K562 (cell line): Measurements from ENCODE around the gene PKP1. TPM values are rescaled to one million over a fixed set of nuclear protein-coding genes. Genes with fewer than 3 reads are reported as not detected.

ENCODE experiments used
- ATAC-seq: fragments of 200-7000 bp; cut with Tn5 transposase; 3 replicates; pipeline ENCODE4 v1.9.1; 2020; ENCODE audit warnings: moderate library complexity
- BruUV-seq: library from RNA; stranded (reverse); fragments of 400-500 nt; replicated peaks from 2 replicates; lab custom pipeline; 2021; lab: Mats Ljungman, UMichigan
- CTCF ChIA-PET: fragments of 300-600 bp; formaldehyde crosslinking; extraction: SDS; loops from one replicate; lab custom pipeline; 2021; ENCODE audit warnings: low intra/inter-chr PET ratio; lab: Yijun Ruan, JAX
- POLR2A ChIA-PET: fragments of 300-600, 350-650 bp; sonication (Branson Sonifier 250); formaldehyde crosslinking; extraction: SDS; loops from one replicate; lab custom pipeline; 2021; ENCODE audit warnings: antibody characterized with exemption, inconsistent platforms; lab: Yijun Ruan, JAX
- DNase-seq, 4 experiments: peaks; one replicate each; pipeline versions ENCODE4 v3.0.0 to v3.0.0-alpha.2; 2011 to 2018; ENCODE audit warnings: low spot score in 3 of 4, mixed read lengths in 3 of 4; ENCODE audit errors: extremely low read depth in 1 of 4
- FAIRE-seq: peaks from 2 replicates; lab custom pipeline; 2011; peaks lifted over from hg19 to GRCh38; lab: Jason Lieb, UNC
- H2AFZ ChIP-seq: 2 replicates; pipeline ENCODE4 v1.6.0; 2011; ENCODE audit warnings: low read depth, low read length, control low read depth, inconsistent platforms
- H3K27ac ChIP-seq: fragments of 200-600 bp; 3 replicates; pipeline ENCODE4 v1.8.0; 2011; ENCODE audit warnings: low read depth, mild to moderate bottlenecking, control low read depth, inconsistent platforms, low read length, moderate library complexity, mixed read lengths; ENCODE audit errors: extremely low read depth
- H3K27me3 ChIP-seq, 2 experiments: fragments of 300-600 bp in 1 of 2; 2 replicates in 1 of 2; 3 replicates in 1 of 2; pipeline versions ENCODE4 v1.6.0 to v1.8.0; 2011; ENCODE audit warnings: inconsistent platforms in 2 of 2, low read length in 2 of 2, mild to moderate bottlenecking in 1 of 2, mixed read lengths in 1 of 2, moderate library complexity in 1 of 2; ENCODE audit not compliant: control insufficient read depth in 2 of 2, insufficient read depth in 2 of 2
- H3K36me3 ChIP-seq: fragments of 300-600 bp; 3 replicates; pipeline ENCODE4 v1.8.0; 2011; ENCODE audit warnings: mild to moderate bottlenecking, low read length, inconsistent platforms; ENCODE audit not compliant: control insufficient read depth, insufficient read depth
- H3K4me1 ChIP-seq, 2 experiments: fragments of 200-600 bp in 1 of 2; replicated peaks in 1 of 2; 2 replicates in 1 of 2; 3 replicates in 1 of 2; pipeline versions ENCODE4 v1.5.1 to v1.8.0; 2011; ENCODE audit warnings: inconsistent platforms in 2 of 2, low read length in 2 of 2, mild to moderate bottlenecking in 1 of 2, mixed read lengths in 1 of 2, moderate library complexity in 1 of 2; ENCODE audit not compliant: control insufficient read depth in 2 of 2, insufficient read depth in 2 of 2
- H3K4me2 ChIP-seq: 2 replicates; pipeline ENCODE4 v1.6.1; 2011; ENCODE audit warnings: low read length, control low read depth, inconsistent platforms, mixed read lengths; ENCODE audit not compliant: insufficient read depth
- H3K4me3 ChIP-seq: fragments of 200-600 bp; sonication (generic), shearing (Covaris generic); 2 replicates; pipeline ENCODE4 v1.5.1; 2016; ENCODE audit warnings: control low read depth, inconsistent platforms
- H3K79me2 ChIP-seq: fragments of 200-600 bp; 3 replicates; pipeline ENCODE4 v1.8.0; 2011; ENCODE audit warnings: low read length, inconsistent platforms; ENCODE audit not compliant: control insufficient read depth, insufficient read depth
- H3K9ac ChIP-seq, 2 experiments: 2 replicates each; pipeline versions ENCODE4 v1.6.0 to v1.6.1; 2011; ENCODE audit warnings: low read depth in 2 of 2, low read length in 2 of 2, control low read depth in 1 of 2, inconsistent platforms in 1 of 2, mild to moderate bottlenecking in 1 of 2, mixed read lengths in 1 of 2; ENCODE audit not compliant: insufficient read depth in 1 of 2
- H3K9me1 ChIP-seq: one replicate; pipeline ENCODE4 v1.6.0; 2011; ENCODE audit warnings: inconsistent platforms, mild to moderate bottlenecking, low read length, moderate library complexity; ENCODE audit not compliant: control insufficient read depth, insufficient read depth
- H3K9me3 ChIP-seq: replicated peaks from 2 replicates; pipeline ENCODE4 v1.5.1; 2011; ENCODE audit warnings: low read depth, low read length, inconsistent platforms; ENCODE audit not compliant: control insufficient read depth, insufficient read depth
- H4K20me1 ChIP-seq: replicated peaks from 2 replicates; pipeline ENCODE4 v1.6.1; 2011; ENCODE audit warnings: low read length, inconsistent platforms, mixed read lengths; ENCODE audit not compliant: control insufficient read depth, insufficient read depth
- EP300 ChIP-seq: IDR thresholded peaks from 2 replicates; pipeline ENCODE4 v1.6.1; 2012; ENCODE audit warnings: low read length, improper control_type of control experiment
- HNRNPL ChIP-seq: fragments of 200-400 bp; formaldehyde crosslinking; IDR thresholded peaks from 2 replicates; pipeline ENCODE4 v1.6.1; 2017; ENCODE audit warnings: low read depth, mild to moderate bottlenecking, low read length
- MTF1 ChIP-seq: fragments of 250-450 bp; sonication (Bioruptor Pico); IDR thresholded peaks from 2 replicates; pipeline ENCODE4 v1.9.0; 2021; ENCODE audit warnings: moderate library complexity, mild to moderate bottlenecking, inconsistent platforms, borderline replicate concordance
- SAFB ChIP-seq: fragments of 200-400 bp; formaldehyde crosslinking; IDR thresholded peaks from 2 replicates; pipeline ENCODE4 v1.6.1; 2017; ENCODE audit warnings: low read depth, low read length, borderline replicate concordance
- ZNF197 ChIP-seq: fragments of 200-800 bp; sonication (Bioruptor generic); IDR thresholded peaks from 2 replicates; pipeline ENCODE4 v1.6.1; 2016; ENCODE audit warnings: low read depth, missing genetic modification characterization, missing compliant biosample characterization
- ZNF354B ChIP-seq: fragments of 250-450 bp; sonication (Bioruptor Pico); IDR thresholded peaks from 2 replicates; pipeline ENCODE4 v1.4.0; 2020
- ZNF57 ChIP-seq: fragments of 450-650 bp; formaldehyde crosslinking; IDR thresholded peaks from 2 replicates; pipeline ENCODE4 v1.4.0; 2020; ENCODE audit warnings: mild to moderate bottlenecking, moderate library complexity
- WGBS: fragments of 100-300 bp; shearing (Covaris generic); methylation state at CpG from one replicate; pipeline ENCODE4 v1.1.6; 2016; ENCODE audit warnings: low coverage, mixed read lengths; ENCODE audit not compliant: insufficient coverage; ENCODE audit errors: missing lambda C conversion rate; 5-methylcytosine and 5-hydroxymethylcytosine counted together
- in situ Hi-C: fragments of 300-500 bp; cut with MboI; formaldehyde crosslinking; loops from 4 replicates; pipeline ENCODE4 v1.15.0; 2018; ENCODE audit warnings: inconsistent platforms, mixed read lengths
- intact Hi-C: fragments of 100-400 bp; cut with micrococcal nuclease; formaldehyde crosslinking; loops from 2 replicates; pipeline ENCODE4 v1.14.2; 2022
- polyA plus RNA-seq, 8 experiments: library from polyadenylated mRNA; depleted of rRNA in 4 of 8; stranded (reverse) in 5 of 8; unstranded in 3 of 8; fragments of >200 nt; fragmentation: Nextera tagmentation in 2 of 8; fragmentation: Illumina TruSeq in 1 of 8; extraction: Ambion mirVana in 2 of 8; extraction: Trizol in 1 of 8; gene quantifications; 2 replicates each; pipeline versions ENCODE4 v1.2.1 to v1.2.3, GENCODE V29; 2011 to 2014; ENCODE audit warnings: inconsistent platforms in 1 of 8, missing spikeins in 1 of 8
- total RNA-seq, 7 experiments: library from RNA; depleted of rRNA in 6 of 7; stranded (reverse); fragments of >200 nt in 6 of 7; fragmentation: Illumina TruSeq in 2 of 7; extraction: Trizol in 2 of 7; gene quantifications; 2 replicates each; pipeline versions ENCODE4 v1.2.1 to v1.2.3, GENCODE V29; 2011 to 2021; ENCODE audit warnings: low replicate concordance in 1 of 7
- TF ChIP-seq, protein P1 (sequence below): fragments of 450-650 bp; formaldehyde crosslinking; conservative IDR thresholded peaks from 2 replicates; pipeline ENCODE4 v1.4.0; 2022; ENCODE audit warnings: mild to moderate bottlenecking, missing genetic modification characterization
- TF ChIP-seq, protein P2 (sequence below): fragments of 200-400 bp; formaldehyde crosslinking; IDR thresholded peaks from 2 replicates; pipeline ENCODE4 v1.6.1; 2017; ENCODE audit warnings: mild to moderate bottlenecking, low read depth, low read length, moderate library complexity
- TF ChIP-seq, protein P3 (sequence below): sonication (generic); formaldehyde crosslinking; IDR thresholded peaks from 2 replicates; pipeline ENCODE4 v1.5.0; 2020; ENCODE audit warnings: missing genetic modification reagents

Gene PKP1
- total and polyA plus RNA-seq, 9 of the 15 experiments (the other 6 are each of a cell fraction or from before 2014, with no cell fraction given), result not detected

- FAIRE-seq, result no peak
- Histone ChIP-seq H3K9me3 (no peaks in the 10 kb centered on the region), H3K4me2 (no peak overlapping the region), H3K4me1 (no peaks in the 10 kb centered on the region), H2AFZ (no peak overlapping the region), H3K9ac (no peak overlapping the region), H3K9me1 (no peaks in the 10 kb centered on the region), H3K27me3 (peaks cover 0 to 37% of the 10 kb centered on the region in 2 experiments; a peak in 2 of 5 replicates), H4K20me1 (peaks cover 24% of the 10 kb centered on the region), H3K4me3 (no peak overlapping the region), H3K79me2 (no peaks in the 10 kb centered on the region), H3K36me3 (no peaks in the 10 kb centered on the region), H3K27ac (no peak overlapping the region)
- POLR2A ChIA-PET, result no interaction called here
- in situ Hi-C loops (no loop called here), intact Hi-C loops (no loop called here)
- CTCF ChIA-PET, result interaction anchor here (0.6 kb wide), 1 partner anchor 254 kb away, joined by 4 read pairs; no protein-coding TSS in a partner anchor
- no peak for ATAC-seq
- TF ChIP-seq, protein P1, sequence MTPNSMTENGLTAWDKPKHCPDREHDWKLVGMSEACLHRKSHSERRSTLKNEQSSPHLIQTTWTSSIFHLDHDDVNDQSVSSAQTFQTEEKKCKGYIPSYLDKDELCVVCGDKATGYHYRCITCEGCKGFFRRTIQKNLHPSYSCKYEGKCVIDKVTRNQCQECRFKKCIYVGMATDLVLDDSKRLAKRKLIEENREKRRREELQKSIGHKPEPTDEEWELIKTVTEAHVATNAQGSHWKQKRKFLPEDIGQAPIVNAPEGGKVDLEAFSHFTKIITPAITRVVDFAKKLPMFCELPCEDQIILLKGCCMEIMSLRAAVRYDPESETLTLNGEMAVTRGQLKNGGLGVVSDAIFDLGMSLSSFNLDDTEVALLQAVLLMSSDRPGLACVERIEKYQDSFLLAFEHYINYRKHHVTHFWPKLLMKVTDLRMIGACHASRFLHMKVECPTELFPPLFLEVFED, result no peak
- TF ChIP-seq ZNF57 (CRISPR knock-in tag) (no peak), MTF1 (CRISPR knock-in tag) (no peak), EP300 (no peak), ZNF354B (CRISPR knock-in tag) (no peak), ZNF197 (CRISPR knock-in tag) (no peak), HNRNPL (no peak), SAFB (no peak)
- TF ChIP-seq, protein P2, sequence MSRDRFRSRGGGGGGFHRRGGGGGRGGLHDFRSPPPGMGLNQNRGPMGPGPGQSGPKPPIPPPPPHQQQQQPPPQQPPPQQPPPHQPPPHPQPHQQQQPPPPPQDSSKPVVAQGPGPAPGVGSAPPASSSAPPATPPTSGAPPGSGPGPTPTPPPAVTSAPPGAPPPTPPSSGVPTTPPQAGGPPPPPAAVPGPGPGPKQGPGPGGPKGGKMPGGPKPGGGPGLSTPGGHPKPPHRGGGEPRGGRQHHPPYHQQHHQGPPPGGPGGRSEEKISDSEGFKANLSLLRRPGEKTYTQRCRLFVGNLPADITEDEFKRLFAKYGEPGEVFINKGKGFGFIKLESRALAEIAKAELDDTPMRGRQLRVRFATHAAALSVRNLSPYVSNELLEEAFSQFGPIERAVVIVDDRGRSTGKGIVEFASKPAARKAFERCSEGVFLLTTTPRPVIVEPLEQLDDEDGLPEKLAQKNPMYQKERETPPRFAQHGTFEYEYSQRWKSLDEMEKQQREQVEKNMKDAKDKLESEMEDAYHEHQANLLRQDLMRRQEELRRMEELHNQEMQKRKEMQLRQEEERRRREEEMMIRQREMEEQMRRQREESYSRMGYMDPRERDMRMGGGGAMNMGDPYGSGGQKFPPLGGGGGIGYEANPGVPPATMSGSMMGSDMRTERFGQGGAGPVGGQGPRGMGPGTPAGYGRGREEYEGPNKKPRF, result no peak
- TF ChIP-seq, protein P3, sequence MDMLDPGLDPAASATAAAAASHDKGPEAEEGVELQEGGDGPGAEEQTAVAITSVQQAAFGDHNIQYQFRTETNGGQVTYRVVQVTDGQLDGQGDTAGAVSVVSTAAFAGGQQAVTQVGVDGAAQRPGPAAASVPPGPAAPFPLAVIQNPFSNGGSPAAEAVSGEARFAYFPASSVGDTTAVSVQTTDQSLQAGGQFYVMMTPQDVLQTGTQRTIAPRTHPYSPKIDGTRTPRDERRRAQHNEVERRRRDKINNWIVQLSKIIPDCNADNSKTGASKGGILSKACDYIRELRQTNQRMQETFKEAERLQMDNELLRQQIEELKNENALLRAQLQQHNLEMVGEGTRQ (CRISPR knock-in tag), result no peak
- WGBS, result 0% methylated on average over 7 of the region's 7 CpGs
- no TSS peak for BruUV-seq
- DNase-seq, result no peak
Measured at GRCh38 chr1:201350884-201351283, 67.6 kb downstream of the PKP1 start.
